22Rv1 (cell line): ENCODE measurements around the gene KLHL18.

Source experiments
- H3K27ac ChIP-seq: fragments of 450-650 bp; 2 replicates; pipeline ENCODE4 v1.5.1; 2017
- ZFX ChIP-seq: fragments of 450-650 bp; IDR thresholded peaks from 2 replicates; pipeline ENCODE4 v1.6.1; 2017; ENCODE audit warnings: antibody characterized with exemption, borderline replicate concordance
- TF ChIP-seq, protein P1 (sequence below): fragments of 450-650 bp; IDR thresholded peaks from 2 replicates; pipeline ENCODE4 v1.5.1; 2017; ENCODE audit warnings: mild to moderate bottlenecking

Gene KLHL18

DNA sequence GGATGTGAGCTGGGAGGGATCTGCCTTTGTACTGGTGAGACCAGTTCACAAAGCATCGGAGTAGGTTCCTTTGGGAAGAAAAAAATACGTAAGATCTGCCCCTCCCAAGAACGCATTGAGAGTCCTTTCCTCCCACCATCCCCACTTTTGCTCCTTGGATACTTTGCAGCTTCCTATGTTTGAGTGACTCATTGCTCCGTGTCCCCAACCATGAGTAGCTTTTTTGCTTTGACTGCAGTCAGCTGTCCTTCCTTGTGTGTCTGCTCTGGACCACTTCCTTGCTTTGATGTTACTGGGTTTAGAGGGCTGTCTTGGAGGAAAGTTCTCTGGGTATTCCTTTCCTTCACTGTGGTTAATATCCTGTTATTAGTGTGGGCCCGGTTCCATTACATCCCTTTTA, 54.9 kb downstream of the KLHL18 start:
- no peak for TF ChIP-seq ZFX
- TF ChIP-seq, protein P1, sequence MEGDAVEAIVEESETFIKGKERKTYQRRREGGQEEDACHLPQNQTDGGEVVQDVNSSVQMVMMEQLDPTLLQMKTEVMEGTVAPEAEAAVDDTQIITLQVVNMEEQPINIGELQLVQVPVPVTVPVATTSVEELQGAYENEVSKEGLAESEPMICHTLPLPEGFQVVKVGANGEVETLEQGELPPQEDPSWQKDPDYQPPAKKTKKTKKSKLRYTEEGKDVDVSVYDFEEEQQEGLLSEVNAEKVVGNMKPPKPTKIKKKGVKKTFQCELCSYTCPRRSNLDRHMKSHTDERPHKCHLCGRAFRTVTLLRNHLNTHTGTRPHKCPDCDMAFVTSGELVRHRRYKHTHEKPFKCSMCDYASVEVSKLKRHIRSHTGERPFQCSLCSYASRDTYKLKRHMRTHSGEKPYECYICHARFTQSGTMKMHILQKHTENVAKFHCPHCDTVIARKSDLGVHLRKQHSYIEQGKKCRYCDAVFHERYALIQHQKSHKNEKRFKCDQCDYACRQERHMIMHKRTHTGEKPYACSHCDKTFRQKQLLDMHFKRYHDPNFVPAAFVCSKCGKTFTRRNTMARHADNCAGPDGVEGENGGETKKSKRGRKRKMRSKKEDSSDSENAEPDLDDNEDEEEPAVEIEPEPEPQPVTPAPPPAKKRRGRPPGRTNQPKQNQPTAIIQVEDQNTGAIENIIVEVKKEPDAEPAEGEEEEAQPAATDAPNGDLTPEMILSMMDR: no peak
- no peak overlapping the region for H3K27ac ChIP-seq

DNA sequence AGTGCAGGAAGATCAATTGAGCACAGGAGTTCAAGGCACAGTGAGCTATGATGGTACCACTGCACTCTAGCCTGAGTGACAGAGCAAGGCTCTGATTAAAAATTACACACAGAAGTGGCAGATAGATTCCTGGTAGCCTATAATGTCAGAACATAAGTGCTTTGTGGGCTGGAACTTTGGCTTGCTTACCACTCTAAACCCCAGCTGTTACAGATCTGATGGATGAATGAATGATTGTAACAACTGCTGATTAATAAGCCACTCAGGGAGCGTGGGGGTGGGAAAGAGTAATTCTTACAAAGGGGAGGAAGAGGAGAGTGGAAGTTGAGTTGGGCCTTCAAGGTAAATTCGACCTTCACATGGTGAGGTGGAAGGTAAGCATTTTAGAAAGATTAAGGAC, 57.2 kb downstream of the KLHL18 start:
- TF ChIP-seq, protein P1: no peak
- TF ChIP-seq ZFX: no peak
- no peak overlapping the region for H3K27ac ChIP-seq

DNA sequence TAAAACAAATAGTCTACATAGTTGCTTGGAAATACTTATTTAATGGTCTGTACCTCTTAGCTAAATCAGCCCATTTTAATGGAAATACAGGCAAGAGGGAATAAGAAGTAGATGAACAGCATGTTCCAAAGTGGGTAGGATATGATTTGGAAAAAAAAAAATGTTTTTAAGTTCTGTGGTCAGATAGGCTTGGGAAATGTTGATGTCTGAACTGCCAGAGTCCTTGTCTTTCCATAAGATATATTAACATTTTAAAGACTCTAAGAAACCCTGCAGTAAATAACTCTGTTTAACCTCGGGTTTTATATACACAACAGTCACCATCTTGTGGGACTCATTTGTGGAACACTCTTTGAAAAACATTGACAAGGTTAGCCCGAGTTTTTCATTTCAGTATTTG, 58.1 kb downstream of the KLHL18 start:
- no peak overlapping the region for H3K27ac ChIP-seq
- TF ChIP-seq ZFX: no peak
- TF ChIP-seq, protein P1: no peak

DNA sequence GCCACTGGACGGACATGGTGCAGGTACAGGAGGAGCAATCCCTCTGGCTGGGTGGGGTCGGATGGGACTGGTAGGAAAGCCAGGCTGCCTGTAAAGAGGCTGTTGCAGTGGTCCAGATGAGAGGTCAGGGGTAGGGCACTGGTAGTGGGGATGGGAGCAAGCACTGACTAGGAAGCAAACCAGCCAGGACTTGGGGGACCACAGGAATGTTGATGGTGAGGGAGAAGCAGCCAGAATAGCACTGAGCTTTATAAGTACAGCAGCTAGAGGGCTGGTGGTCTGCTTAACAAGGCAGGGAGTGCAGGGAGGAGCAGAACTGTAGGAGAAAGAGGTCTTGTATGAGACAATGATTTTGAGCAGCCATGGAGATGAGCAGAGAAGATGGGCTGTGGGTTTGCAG, 59.4 kb downstream of the KLHL18 start:
- no peak overlapping the region for H3K27ac ChIP-seq
- TF ChIP-seq, protein P1: no peak
- no peak for TF ChIP-seq ZFX

DNA sequence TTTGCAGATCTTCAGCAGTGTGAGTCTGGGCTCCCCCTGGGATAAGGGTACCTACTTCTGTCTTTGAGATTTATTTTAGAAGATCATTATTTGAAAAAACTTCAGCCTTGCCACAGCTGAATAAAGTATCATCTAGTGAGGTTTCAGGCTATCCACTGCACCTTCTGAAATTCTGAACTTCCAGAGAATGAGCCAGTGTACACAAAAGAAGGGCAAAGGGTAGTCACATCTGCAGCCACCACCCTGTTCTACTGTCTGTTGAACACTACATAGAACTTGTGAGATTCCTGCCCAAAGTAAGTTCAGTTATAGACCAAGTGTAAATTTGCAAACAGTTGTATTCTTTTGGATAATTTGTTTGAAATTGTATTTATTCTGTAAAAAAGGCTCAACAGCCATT, 60.1 kb downstream of the KLHL18 start:
- H3K27ac ChIP-seq: no peak overlapping the region
- TF ChIP-seq, protein P1: no peak
- no peak for TF ChIP-seq ZFX

DNA sequence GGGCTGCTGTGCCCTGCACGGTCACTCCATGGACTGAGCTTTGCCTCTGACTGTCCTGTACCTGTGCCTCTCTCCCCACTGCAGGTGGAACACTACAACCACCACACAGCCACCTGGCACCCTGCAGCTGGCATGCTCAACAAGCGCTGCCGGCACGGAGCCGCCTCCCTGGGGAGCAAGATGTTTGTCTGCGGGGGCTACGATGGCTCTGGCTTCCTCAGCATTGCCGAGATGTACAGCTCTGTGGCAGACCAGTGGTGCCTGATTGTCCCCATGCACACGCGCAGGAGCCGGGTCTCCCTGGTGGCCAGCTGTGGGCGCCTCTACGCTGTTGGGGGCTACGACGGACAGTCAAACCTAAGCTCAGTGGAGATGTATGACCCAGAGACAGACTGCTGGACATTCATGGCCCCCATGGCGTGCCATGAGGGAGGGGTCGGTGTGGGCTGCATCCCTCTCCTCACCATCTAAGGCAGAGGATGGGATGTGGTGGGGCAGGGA, 60.8 kb downstream of the KLHL18 start:
- TF ChIP-seq, protein P1: no peak

DNA sequence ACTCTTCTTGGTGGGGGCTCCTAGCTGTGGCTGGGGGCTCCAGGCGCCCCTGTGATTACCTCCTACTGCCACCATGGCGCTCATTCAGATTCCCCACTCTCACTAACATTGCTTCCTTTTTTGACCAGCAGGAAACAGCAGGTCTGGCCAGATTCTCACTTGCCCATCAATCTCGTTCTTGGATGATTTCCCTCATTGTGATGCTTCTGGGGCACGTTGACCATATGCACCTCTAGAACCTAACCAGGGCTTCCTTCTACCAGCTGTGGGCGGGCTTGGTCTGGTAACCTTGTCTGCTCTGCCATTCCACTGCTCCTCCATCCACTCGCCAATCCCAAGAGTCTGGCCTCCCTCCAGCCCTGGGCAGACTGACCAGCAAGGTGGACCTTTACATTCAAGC, 62.2 kb downstream of the KLHL18 start:
- no peak overlapping the region for H3K27ac ChIP-seq
- TF ChIP-seq ZFX: no peak
- TF ChIP-seq, protein P1: no peak

More for the DNA sequence above, 60.8 kb downstream of the KLHL18 start:
- no peak overlapping the region for H3K27ac ChIP-seq
